Mesothelial cell of epicardium (in vitro differentiated cells): ENCODE data around the gene SACM1L. TPM values are rescaled to one million over a fixed set of nuclear protein-coding genes. Genes with fewer than 3 reads are reported as not detected.

Experiments
- DNase-seq, 2 experiments: peaks; one replicate each; pipeline ENCODE4 v3.0.0; 2021; ENCODE audit warnings: low spot score in 2 of 2; ENCODE audit not compliant: unreplicated experiment in 2 of 2
- H3K27ac Mint-ChIP-seq: 2 replicates; pipeline ENCODE4 v1.8.0; 2021; ENCODE audit warnings: mixed read lengths
- H3K27me3 Mint-ChIP-seq: 2 replicates; pipeline ENCODE4 v1.8.0; 2021; ENCODE audit warnings: low read depth, mixed read lengths
- H3K36me3 Mint-ChIP-seq: 2 replicates; pipeline ENCODE4 v1.8.0; 2021; ENCODE audit warnings: mixed read lengths
- H3K4me1 Mint-ChIP-seq: 2 replicates; pipeline ENCODE4 v1.8.0; 2021; ENCODE audit warnings: mixed read lengths
- H3K4me3 Mint-ChIP-seq: 2 replicates; pipeline ENCODE4 v1.8.0; 2021; ENCODE audit warnings: mild to moderate bottlenecking, moderate library complexity, mixed read lengths
- H3K9me3 Mint-ChIP-seq: 2 replicates; pipeline ENCODE4 v1.8.0; 2021; ENCODE audit warnings: mixed read lengths
- total RNA-seq: library from RNA; stranded (reverse); gene quantifications from 3 replicates; pipeline ENCODE4 v1.2.1, GENCODE V29; 2021
- TF ChIP-seq, protein P1 (sequence below): fragments of 200-600 bp; sonication (generic); IDR thresholded peaks from one replicate; pipeline ENCODE4 v1.5.0; 2021; ENCODE audit warnings: antibody characterized with exemption; ENCODE audit not compliant: unreplicated experiment

SACM1L gene
- total RNA-seq, 1 donor from 2014 or later, result 51.8 TPM

DNA sequence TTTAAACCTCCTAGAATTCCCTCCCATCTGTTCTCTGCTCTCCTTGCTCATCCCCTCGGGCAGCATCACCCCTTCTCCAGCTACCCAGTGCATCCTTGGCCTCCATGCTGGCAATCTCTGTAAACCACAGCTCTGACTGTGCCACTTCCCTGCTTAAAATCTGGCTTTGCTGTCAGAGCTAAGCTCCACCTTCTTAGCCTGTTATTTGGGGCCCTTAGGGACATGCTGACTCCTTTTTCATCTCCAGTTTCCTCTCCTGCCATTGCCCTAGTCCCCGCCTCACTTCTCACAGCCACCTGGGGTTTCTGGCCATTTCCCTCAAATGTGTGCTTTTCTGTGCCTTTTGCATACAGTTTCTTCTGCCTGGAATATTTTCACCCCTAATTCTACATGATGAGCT, 101.4 kb downstream of the SACM1L start:
- H3K9me3 Mint-ChIP-seq, result peaks cover 12% of the 10 kb centered on the region
- H3K4me1 Mint-ChIP-seq, result peaks cover 3% of the 10 kb centered on the region
- H3K27me3 Mint-ChIP-seq, result peaks cover 68% of the 10 kb centered on the region
- TF ChIP-seq, protein P1, sequence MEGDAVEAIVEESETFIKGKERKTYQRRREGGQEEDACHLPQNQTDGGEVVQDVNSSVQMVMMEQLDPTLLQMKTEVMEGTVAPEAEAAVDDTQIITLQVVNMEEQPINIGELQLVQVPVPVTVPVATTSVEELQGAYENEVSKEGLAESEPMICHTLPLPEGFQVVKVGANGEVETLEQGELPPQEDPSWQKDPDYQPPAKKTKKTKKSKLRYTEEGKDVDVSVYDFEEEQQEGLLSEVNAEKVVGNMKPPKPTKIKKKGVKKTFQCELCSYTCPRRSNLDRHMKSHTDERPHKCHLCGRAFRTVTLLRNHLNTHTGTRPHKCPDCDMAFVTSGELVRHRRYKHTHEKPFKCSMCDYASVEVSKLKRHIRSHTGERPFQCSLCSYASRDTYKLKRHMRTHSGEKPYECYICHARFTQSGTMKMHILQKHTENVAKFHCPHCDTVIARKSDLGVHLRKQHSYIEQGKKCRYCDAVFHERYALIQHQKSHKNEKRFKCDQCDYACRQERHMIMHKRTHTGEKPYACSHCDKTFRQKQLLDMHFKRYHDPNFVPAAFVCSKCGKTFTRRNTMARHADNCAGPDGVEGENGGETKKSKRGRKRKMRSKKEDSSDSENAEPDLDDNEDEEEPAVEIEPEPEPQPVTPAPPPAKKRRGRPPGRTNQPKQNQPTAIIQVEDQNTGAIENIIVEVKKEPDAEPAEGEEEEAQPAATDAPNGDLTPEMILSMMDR, result no peak
- H3K27ac Mint-ChIP-seq, result no peak overlapping the region
- no peaks in the 10 kb centered on the region for H3K36me3 Mint-ChIP-seq
- no peak for DNase-seq
- no peak overlapping the region for H3K4me3 Mint-ChIP-seq

DNA sequence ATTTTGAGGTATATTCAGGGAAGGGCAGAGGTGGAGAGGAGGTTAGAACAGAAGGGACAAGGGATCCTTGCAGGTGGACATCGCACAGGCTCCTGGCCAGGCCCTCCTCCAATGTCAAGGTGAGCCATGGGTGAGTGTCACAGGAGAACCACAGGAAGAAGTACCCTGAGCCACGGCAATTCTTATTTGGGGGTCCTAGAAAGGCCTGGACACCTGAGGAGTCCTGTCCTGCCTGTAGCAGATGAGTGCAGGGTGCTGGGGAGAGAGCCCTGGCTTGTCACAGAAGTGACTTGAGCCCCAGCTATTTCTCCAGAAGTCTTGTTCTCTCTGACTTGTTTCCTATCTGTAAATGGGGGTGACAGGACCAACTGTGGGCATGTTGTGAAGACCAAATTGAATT, 102.8 kb downstream of the SACM1L start:
- TF ChIP-seq, protein P1, result no peak
- no peak overlapping the region for H3K27ac Mint-ChIP-seq
- H3K4me3 Mint-ChIP-seq, result no peak overlapping the region
- peaks cover 6% of the 10 kb centered on the region for H3K4me1 Mint-ChIP-seq
- H3K36me3 Mint-ChIP-seq, result no peaks in the 10 kb centered on the region
- peaks cover 75% of the 10 kb centered on the region for H3K27me3 Mint-ChIP-seq
- DNase-seq, result no peak
- peaks cover 12% of the 10 kb centered on the region for H3K9me3 Mint-ChIP-seq

DNA sequence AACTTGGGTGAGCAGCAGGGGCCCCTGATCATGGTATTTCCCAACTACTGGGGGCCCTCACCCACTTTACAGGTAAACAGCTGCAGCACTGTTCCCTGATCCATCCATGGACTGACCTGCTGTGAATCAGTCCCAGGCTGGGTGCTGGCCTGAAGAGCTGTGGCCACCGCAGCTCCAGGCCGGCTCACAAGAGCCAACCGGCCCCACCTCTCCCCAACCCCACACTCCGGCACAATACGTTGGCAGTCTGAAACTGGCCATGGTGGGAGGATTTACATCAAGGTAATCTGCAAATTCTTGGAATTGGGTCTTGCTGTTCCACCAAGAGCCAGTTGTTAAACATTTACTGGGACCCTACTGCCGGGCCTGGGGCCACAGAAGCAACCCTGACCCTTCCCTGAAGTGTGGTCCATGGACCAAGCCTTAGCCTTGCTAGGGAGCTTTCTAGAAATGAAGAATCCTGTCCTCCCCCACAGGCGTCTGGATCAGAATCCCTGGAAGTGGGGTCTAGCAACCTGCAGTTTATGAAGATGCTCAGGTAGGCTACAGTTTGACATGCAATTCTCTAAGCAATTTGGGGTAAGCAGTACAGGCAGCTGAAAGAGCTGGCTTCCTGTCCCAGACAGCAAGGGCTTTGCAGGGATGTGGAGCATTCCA, 103.4 kb downstream of the SACM1L start:
- Mint-ChIP-seq H3K36me3 (no peaks in the 10 kb centered on the region), H3K9me3 (peaks cover 12% of the 10 kb centered on the region), H3K4me1 (peaks cover 6% of the 10 kb centered on the region), H3K4me3 (no peak overlapping the region), H3K27me3 (peaks cover 75% of the 10 kb centered on the region), H3K27ac (no peak overlapping the region)
- DNase-seq, result no peak
- TF ChIP-seq, protein P1, result no peak

DNA sequence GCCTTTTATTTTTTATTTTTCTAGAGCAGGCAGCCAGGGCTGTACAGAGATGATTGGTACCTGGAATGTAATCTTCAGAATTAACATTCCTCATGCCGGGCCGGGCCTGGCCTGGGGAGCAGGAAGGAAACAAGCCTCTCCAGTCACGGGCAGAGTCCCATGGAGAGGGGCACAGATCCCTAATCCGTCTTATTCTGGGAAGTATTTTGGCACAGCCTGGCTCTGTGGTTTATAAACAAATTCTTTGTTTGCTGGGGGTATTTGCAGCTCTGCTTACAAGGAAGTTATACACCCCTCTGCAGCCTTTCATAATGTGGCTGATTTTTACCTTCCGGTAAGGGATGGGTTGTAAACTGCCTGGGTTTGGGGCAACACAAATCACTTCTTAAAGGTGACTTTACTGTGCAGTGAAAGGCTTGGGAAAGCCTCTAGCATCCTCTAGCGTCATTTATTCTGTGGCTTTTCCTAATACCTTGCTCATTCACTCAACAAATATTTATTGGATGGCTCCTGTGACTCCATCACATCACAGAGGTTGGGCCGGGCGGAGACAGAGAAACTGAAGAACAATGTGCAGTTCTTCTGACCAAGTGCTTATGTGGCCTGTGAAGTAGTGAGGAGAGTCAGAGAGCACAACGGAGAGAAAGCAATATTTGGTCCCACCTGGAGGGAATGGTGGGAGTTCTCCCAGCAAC, 104.4 kb downstream of the SACM1L start:
- Mint-ChIP-seq H3K27ac (no peak overlapping the region), H3K4me3 (no peak overlapping the region)

DNA sequence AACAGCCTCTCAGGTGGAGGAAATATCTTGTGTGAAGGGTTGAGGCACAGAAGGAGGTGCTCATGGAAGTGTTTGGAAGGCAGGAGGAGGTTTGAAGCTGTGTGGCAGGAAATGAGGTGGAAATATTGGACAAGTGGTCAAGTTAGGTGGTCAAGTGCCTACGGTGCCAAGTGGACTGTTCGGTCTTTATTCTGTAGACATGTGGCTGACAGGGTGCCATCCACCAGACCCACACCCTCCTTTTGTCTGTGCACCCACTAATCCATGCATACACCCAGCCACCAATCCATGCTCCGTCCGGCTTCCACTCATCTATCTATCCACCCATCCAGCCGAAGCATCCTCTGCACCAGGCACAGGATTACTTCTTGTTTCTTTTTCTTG, 105.0 kb downstream of the SACM1L start:
- peaks cover 7% of the 10 kb centered on the region for H3K9me3 Mint-ChIP-seq
- H3K36me3 Mint-ChIP-seq, result no peaks in the 10 kb centered on the region
- peaks cover 6% of the 10 kb centered on the region for H3K4me1 Mint-ChIP-seq
- peaks cover 85% of the 10 kb centered on the region for H3K27me3 Mint-ChIP-seq
- no peak for DNase-seq
- no peak overlapping the region for H3K4me3 Mint-ChIP-seq
- no peak overlapping the region for H3K27ac Mint-ChIP-seq
- TF ChIP-seq, protein P1, result no peak

More for the DNA sequence above, 104.4 kb downstream of the SACM1L start:
- Mint-ChIP-seq H3K27me3 (peaks cover 81% of the 10 kb centered on the region), H3K9me3 (peaks cover 12% of the 10 kb centered on the region), H3K36me3 (no peaks in the 10 kb centered on the region), H3K4me1 (peaks cover 6% of the 10 kb centered on the region)
- TF ChIP-seq, protein P1, result no peak
- DNase-seq, result no peak
